Testis (tissue), 2 donors: ENCODE data around the gene TMEM273.

Source experiments
- POLR2A ChIP-seq: fragments of 450-650 bp; IDR thresholded peaks from one replicate; pipeline ENCODE4 v1.6.1; 2017; ENCODE audit warnings: antibody characterized with exemption, mild to moderate bottlenecking, moderate library complexity
- TF ChIP-seq, protein P1 (sequence below), 3 experiments: fragments of 450-650 bp in 2 of 3; fragments of 200-600 bp in 1 of 3; sonication (generic) in 1 of 3; IDR thresholded peaks; one replicate each; pipeline ENCODE4 v1.5.1; 2016 to 2019; ENCODE audit warnings: antibody characterized with exemption in 3 of 3, mild to moderate bottlenecking in 2 of 3, moderate library complexity in 1 of 3

DNA sequence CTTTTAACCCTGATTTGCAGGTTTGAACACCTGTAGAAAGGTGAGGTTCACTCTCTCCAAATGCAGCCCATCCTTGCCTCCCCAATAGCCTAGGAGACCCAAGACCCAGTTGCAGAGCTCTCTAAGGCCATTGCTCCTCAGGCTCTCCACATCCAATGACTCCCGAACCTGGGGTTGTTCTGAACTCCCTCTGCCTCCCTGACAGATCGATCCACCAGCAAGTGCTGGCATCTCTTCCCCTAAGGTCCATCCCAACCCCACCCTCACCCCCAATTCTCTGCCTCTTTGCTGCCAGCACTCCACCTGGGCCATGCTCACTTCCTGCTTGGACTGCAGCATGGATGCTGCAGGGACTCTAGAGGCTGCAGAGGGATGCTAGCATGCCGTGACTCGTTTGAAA, 35.1 kb downstream of the TMEM273 start:
- TF ChIP-seq, protein P1, sequence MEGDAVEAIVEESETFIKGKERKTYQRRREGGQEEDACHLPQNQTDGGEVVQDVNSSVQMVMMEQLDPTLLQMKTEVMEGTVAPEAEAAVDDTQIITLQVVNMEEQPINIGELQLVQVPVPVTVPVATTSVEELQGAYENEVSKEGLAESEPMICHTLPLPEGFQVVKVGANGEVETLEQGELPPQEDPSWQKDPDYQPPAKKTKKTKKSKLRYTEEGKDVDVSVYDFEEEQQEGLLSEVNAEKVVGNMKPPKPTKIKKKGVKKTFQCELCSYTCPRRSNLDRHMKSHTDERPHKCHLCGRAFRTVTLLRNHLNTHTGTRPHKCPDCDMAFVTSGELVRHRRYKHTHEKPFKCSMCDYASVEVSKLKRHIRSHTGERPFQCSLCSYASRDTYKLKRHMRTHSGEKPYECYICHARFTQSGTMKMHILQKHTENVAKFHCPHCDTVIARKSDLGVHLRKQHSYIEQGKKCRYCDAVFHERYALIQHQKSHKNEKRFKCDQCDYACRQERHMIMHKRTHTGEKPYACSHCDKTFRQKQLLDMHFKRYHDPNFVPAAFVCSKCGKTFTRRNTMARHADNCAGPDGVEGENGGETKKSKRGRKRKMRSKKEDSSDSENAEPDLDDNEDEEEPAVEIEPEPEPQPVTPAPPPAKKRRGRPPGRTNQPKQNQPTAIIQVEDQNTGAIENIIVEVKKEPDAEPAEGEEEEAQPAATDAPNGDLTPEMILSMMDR (IDR thresholded peaks at IDR 0.05) = no peak
- no peak for TF ChIP-seq POLR2A
